ENCODE measurements around the gene PADI3.

DNA sequence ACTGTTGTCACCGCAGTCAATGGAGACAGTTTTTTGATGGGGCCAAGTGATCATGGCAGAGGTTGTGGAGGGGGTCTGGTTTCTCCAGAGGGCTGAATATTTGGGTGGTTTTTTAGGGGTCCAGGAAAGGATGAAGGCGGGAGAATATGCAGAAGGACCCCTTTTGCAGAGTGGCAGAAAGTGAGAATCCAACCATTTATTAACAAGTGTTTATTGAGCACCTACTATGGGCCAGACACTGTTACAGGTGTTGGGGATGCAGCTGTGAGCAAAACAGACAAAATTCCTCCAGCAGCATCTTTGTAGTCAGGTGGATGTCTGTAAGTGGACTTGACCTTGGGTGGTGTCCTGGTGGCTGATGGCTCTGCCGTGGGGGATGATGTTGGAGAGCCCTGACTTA is 28.6 kb upstream of the PADI3 start:
- TF ChIP-seq, protein P1, sequence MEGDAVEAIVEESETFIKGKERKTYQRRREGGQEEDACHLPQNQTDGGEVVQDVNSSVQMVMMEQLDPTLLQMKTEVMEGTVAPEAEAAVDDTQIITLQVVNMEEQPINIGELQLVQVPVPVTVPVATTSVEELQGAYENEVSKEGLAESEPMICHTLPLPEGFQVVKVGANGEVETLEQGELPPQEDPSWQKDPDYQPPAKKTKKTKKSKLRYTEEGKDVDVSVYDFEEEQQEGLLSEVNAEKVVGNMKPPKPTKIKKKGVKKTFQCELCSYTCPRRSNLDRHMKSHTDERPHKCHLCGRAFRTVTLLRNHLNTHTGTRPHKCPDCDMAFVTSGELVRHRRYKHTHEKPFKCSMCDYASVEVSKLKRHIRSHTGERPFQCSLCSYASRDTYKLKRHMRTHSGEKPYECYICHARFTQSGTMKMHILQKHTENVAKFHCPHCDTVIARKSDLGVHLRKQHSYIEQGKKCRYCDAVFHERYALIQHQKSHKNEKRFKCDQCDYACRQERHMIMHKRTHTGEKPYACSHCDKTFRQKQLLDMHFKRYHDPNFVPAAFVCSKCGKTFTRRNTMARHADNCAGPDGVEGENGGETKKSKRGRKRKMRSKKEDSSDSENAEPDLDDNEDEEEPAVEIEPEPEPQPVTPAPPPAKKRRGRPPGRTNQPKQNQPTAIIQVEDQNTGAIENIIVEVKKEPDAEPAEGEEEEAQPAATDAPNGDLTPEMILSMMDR (conservative IDR thresholded peaks at IDR 0.05; ENCODE audit: low read depth in 2 of 2) = no peak
- TF ChIP-seq, protein P2, sequence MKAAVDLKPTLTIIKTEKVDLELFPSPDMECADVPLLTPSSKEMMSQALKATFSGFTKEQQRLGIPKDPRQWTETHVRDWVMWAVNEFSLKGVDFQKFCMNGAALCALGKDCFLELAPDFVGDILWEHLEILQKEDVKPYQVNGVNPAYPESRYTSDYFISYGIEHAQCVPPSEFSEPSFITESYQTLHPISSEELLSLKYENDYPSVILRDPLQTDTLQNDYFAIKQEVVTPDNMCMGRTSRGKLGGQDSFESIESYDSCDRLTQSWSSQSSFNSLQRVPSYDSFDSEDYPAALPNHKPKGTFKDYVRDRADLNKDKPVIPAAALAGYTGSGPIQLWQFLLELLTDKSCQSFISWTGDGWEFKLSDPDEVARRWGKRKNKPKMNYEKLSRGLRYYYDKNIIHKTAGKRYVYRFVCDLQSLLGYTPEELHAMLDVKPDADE (IDR thresholded peaks at IDR 0.05) = no peak
- no peak for TF ChIP-seq ZNF331 (CRISPR knock-in tag; IDR thresholded peaks at IDR 0.05; ENCODE audit: low read depth)
- TF ChIP-seq CREB1 (CRISPR knock-in tag; IDR thresholded peaks at IDR 0.05; ENCODE audit: low read depth) = no peak
- TF ChIP-seq POLR2AphosphoS5 (IDR thresholded peaks at IDR 0.05; ENCODE audit: low read depth) = no peak

Data from GM23338 (cell line).